ENCODE results near the gene DGKQ. TPM values are rescaled to one million over a fixed set of nuclear protein-coding genes. Genes with fewer than 3 reads are reported as not detected.
A peak's percentile ranks its signal among the peaks of the same experiment; 100 is the strongest.
"Not testable (repeated sequence)": the region's sequence is repeated elsewhere in the genome, so short reads cannot be mapped to it uniquely, and the experiment has no call there.

Gene DGKQ
- total RNA-seq, 1 experiment from 2014 or later = 11.5 TPM

DNA sequence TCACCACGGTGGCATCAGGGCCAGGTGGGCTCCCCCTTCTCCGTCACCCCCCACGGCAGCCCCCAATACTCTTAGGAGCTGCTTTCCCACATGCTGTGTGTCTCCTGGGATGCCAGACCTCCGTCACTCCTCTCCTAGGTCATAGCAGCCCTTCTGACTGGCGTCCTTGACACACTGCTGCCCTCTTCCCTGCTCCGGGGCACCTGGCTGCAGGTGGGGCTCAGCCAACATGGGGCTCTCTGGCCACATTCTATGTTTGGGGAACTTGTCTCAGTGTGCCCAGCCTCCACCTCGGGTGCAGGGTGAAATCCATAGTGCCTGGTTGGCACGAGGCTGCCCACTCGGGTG, 27.3 kb downstream of the DGKQ start:
- DNase-seq = no peak
- no peaks in the 10 kb centered on the region for H3K9me2 ChIP-seq (ENCODE audit: insufficient read depth)
- H3F3A ChIP-seq (ENCODE audit: insufficient read depth, low read depth) = no peaks in the 10 kb centered on the region
- no TSS peak for BruUV-seq (replicated peaks)
- H3K27me3 ChIP-seq (ENCODE audit: insufficient read depth, low read depth) = no peaks in the 10 kb centered on the region
- no peaks in the 10 kb centered on the region for H3K36me3 ChIP-seq (ENCODE audit: low read depth)
- no peaks in the 10 kb centered on the region for H4K20me1 ChIP-seq (ENCODE audit: insufficient read depth)
- no peaks in the 10 kb centered on the region for H3K9me3 ChIP-seq (ENCODE audit: insufficient read depth, low read depth)
- no peak overlapping the region for H2AFZ ChIP-seq
- ChIA-PET POLR2A (ENCODE audit: unreplicated experiment) (no interaction called here), CTCF (no interaction called here)
- no peak overlapping the region for H3K4me2 ChIP-seq
- H3K79me2 ChIP-seq (ENCODE audit: low read depth) = no peaks in the 10 kb centered on the region
- no peak for TF ChIP-seq EZH2 (IDR thresholded peaks at IDR 0.05; ENCODE audit: low read depth)
- TF ChIP-seq, protein P1, sequence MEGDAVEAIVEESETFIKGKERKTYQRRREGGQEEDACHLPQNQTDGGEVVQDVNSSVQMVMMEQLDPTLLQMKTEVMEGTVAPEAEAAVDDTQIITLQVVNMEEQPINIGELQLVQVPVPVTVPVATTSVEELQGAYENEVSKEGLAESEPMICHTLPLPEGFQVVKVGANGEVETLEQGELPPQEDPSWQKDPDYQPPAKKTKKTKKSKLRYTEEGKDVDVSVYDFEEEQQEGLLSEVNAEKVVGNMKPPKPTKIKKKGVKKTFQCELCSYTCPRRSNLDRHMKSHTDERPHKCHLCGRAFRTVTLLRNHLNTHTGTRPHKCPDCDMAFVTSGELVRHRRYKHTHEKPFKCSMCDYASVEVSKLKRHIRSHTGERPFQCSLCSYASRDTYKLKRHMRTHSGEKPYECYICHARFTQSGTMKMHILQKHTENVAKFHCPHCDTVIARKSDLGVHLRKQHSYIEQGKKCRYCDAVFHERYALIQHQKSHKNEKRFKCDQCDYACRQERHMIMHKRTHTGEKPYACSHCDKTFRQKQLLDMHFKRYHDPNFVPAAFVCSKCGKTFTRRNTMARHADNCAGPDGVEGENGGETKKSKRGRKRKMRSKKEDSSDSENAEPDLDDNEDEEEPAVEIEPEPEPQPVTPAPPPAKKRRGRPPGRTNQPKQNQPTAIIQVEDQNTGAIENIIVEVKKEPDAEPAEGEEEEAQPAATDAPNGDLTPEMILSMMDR (conservative IDR thresholded peaks at IDR 0.05) = no peak
- no peak overlapping the region for H3K27ac ChIP-seq
- H3K4me3 ChIP-seq = no peak overlapping the region
- no peaks in the 10 kb centered on the region for H3K4me1 ChIP-seq (replicated peaks; ENCODE audit: insufficient read depth)
- intact Hi-C loops (cut with micrococcal nuclease; ENCODE audit: unreplicated experiment) = no loop called here

DNA sequence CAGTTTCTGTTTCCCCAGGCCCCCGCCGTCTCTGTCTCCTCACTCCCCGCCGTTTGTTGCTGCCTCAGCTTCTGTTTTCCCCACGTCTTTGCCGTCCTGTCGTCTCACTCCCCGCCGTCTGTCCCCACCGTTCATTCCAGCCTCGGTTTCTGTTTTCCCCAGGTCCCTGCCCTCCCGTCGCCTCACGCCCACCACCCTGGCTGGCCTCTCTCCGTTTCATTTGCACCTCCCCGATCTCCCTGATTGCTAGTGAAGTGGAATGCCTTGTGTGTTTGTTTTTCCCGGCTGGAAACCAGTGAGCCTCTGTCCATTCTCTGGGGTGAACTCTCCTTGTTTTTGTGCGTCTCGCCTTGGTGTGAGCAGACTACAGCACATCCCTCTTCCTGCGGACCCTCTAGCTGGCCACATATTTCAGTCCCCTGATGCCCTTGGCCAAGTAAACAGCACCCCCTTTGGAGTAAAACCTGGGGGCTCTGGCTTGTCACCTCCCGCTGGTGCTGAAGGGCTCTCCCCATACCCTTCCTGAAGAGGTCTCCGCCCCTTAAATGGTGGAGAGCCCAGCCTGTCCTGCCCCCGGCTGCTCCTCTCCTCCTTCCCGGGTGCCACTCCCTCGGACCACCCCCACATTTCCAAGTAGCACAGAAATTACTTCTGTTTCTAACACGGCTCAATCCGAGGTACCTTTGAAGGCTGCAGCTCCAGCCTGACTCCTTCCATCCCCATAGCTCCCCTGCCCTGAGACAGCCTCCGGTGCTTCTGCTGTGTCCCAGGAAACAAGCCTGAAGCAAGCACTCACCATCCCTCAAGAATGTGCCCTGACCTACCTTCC, 27.9 kb downstream of the DGKQ start:
- Histone ChIP-seq H3K79me2 (ENCODE audit: low read depth) (no peaks in the 10 kb centered on the region), H3K4me2 (no peak overlapping the region), H4K20me1 (ENCODE audit: insufficient read depth) (no peaks in the 10 kb centered on the region), H3K27me3 (ENCODE audit: insufficient read depth, low read depth) (no peaks in the 10 kb centered on the region), H2AFZ (no peak overlapping the region), H3K4me3 (no peak overlapping the region), H3K4me1 (replicated peaks; ENCODE audit: insufficient read depth) (no peaks in the 10 kb centered on the region), H3F3A (ENCODE audit: insufficient read depth, low read depth) (no peaks in the 10 kb centered on the region), H3K9me3 (ENCODE audit: insufficient read depth, low read depth) (no peaks in the 10 kb centered on the region), H3K9me2 (ENCODE audit: insufficient read depth) (no peaks in the 10 kb centered on the region), H3K36me3 (ENCODE audit: low read depth) (no peaks in the 10 kb centered on the region), H3K27ac (no peak overlapping the region)
- no peak for DNase-seq
- no TSS peak for BruUV-seq (replicated peaks)
- TF ChIP-seq, protein P1 (conservative IDR thresholded peaks at IDR 0.05) = no peak
- no peak for TF ChIP-seq EZH2 (IDR thresholded peaks at IDR 0.05; ENCODE audit: low read depth)
- ChIA-PET POLR2A (ENCODE audit: unreplicated experiment) (no interaction called here), CTCF (no interaction called here)
- intact Hi-C loops (cut with micrococcal nuclease; ENCODE audit: unreplicated experiment) = no loop called here

DNA sequence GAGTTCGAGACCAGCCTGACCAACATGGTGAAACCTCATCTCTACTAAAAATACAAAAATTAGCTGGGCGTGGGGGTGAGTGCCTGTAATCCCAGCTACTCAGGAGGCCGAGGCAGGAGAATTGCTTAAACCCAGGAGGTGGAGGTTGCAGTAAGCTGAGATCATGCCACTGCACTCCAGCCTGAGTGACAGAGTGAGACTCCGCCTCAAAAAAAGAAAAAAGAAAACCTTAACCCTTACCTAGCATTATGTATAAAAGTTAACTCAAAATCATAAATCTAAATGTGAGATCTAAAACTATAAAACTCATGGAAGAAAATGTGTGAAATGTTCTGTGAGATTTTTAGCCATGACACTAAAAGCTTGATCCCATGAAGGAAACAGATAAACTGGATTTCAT, 33.9 kb downstream of the DGKQ start:
- POLR2A ChIA-PET (ENCODE audit: unreplicated experiment); H3K36me3 ChIP-seq (ENCODE audit: low read depth); intact Hi-C loops (cut with micrococcal nuclease; ENCODE audit: unreplicated experiment); H3K27me3 ChIP-seq (ENCODE audit: insufficient read depth, low read depth); H2AFZ ChIP-seq; H3K9me2 ChIP-seq (ENCODE audit: insufficient read depth); H3K4me1 ChIP-seq (replicated peaks; ENCODE audit: insufficient read depth); H4K20me1 ChIP-seq (ENCODE audit: insufficient read depth); H3K27ac ChIP-seq; H3K4me3 ChIP-seq; H3K4me2 ChIP-seq; H3K9me3 ChIP-seq (ENCODE audit: insufficient read depth, low read depth); H3K79me2 ChIP-seq (ENCODE audit: low read depth); CTCF ChIA-PET; H3F3A ChIP-seq (ENCODE audit: insufficient read depth, low read depth); BruUV-seq (replicated peaks); DNase-seq: not testable (repeated sequence)

DNA sequence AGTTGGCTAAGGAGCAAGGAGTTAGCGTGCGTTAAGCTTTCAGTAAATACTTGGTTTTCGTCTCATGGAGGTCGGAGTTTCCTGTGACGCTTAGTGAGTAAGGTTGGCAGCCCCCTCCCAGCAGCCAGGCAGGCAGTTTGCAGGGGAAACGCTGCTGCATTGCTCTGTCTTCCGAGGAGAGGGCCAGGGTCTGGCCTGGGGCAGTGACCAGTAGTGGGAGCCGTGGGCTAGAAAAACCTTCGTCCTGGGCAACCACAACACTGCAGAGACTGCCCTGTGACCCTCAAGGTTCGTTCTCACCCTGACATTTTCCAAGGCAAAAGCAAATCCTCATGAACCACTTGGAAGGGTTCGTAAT, 40.7 kb downstream of the DGKQ start:
- H3K4me1 ChIP-seq (replicated peaks; ENCODE audit: insufficient read depth) = peaks cover 30% of the 10 kb centered on the region
- intact Hi-C loops (cut with micrococcal nuclease; ENCODE audit: unreplicated experiment) = loop anchor here (1.0 to 5.0 kb wide), 3 partner anchors 40 to 150 kb away; partner anchors contain the start of genes DGKQ and IDUA
- peak overlapping the region; percentile 90 for H3K4me2 ChIP-seq
- no peaks in the 10 kb centered on the region for H3K27me3 ChIP-seq (ENCODE audit: insufficient read depth, low read depth)
- BruUV-seq (replicated peaks) = TSS peak; percentile 80
- POLR2A ChIA-PET (ENCODE audit: unreplicated experiment) = interaction anchor here (0.7 to 0.9 kb wide), 2 partner anchors 54 to 414 kb away, joined by 3 to 12 read pairs; partner anchors contain the start of gene IDUA
- peak overlapping the region; percentile 99 for H2AFZ ChIP-seq
- H3F3A ChIP-seq (ENCODE audit: insufficient read depth, low read depth) = peaks cover 25% of the 10 kb centered on the region
- H3K36me3 ChIP-seq (ENCODE audit: low read depth) = no peaks in the 10 kb centered on the region
- no peaks in the 10 kb centered on the region for H3K9me2 ChIP-seq (ENCODE audit: insufficient read depth)
- H4K20me1 ChIP-seq (ENCODE audit: insufficient read depth) = peaks cover 32% of the 10 kb centered on the region
- H3K4me3 ChIP-seq = peak overlapping the region; percentile 96
- H3K79me2 ChIP-seq (ENCODE audit: low read depth) = peaks cover 44% of the 10 kb centered on the region
- no peak overlapping the region for H3K27ac ChIP-seq
- no peak for DNase-seq
- no peaks in the 10 kb centered on the region for H3K9me3 ChIP-seq (ENCODE audit: insufficient read depth, low read depth)
- CTCF ChIA-PET = no interaction called here
- no peak for TF ChIP-seq EZH2 (IDR thresholded peaks at IDR 0.05; ENCODE audit: low read depth)
- TF ChIP-seq, protein P1 (conservative IDR thresholded peaks at IDR 0.05) = peak; percentile 33; the same call in 1 of the 2 replicates

Data from PC-9 (cell line).